GM20431 (cell line): ENCODE measurements around the gene CPNE6.

Experiments used
- in situ Hi-C: fragments of 300-500 bp; cut with MseI, MboI; formaldehyde crosslinking; loops from one replicate; pipeline ENCODE4 v1.15.0; 2020; ENCODE audit warnings: low sequenced_read_pairs; ENCODE audit not compliant: unreplicated experiment

The CPNE6 gene

GRCh38 chr14:24053548-24054323 is 17.6 kb upstream of the CPNE6 start:
- in situ Hi-C loops, result no loop called here

- in situ Hi-C loops, result no loop called here
Measured at GRCh38 chr14:24054324-24054641, 17.1 kb upstream of the CPNE6 start.

- in situ Hi-C loops, result no loop called here
Measured at GRCh38 chr14:24054646-24055045, 16.7 kb upstream of the CPNE6 start.

- in situ Hi-C loops, result no loop called here
Measured at GRCh38 chr14:24055971-24056799, 15.2 kb upstream of the CPNE6 start.

GRCh38 chr14:24056800-24057184 is 14.6 kb upstream of the CPNE6 start:
- in situ Hi-C loops, result no loop called here

- in situ Hi-C loops, result no loop called here
Measured at GRCh38 chr14:24057271-24057670, 14.1 kb upstream of the CPNE6 start.

GRCh38 chr14:24057867-24058259 is 13.5 kb upstream of the CPNE6 start:
- in situ Hi-C loops, result no loop called here

- in situ Hi-C loops, result no loop called here
Measured at GRCh38 chr14:24058260-24058950, 13.0 kb upstream of the CPNE6 start.

GRCh38 chr14:24058951-24059475 is 12.3 kb upstream of the CPNE6 start:
- in situ Hi-C loops, result no loop called here

GRCh38 chr14:24059841-24060388 is 11.4 kb upstream of the CPNE6 start:
- in situ Hi-C loops, result no loop called here

GRCh38 chr14:24060443-24060842 is 10.9 kb upstream of the CPNE6 start:
- in situ Hi-C loops, result no loop called here

GRCh38 chr14:24060984-24061913 is 10.1 kb upstream of the CPNE6 start:
- in situ Hi-C loops, result no loop called here

- in situ Hi-C loops, result no loop called here
Measured at GRCh38 chr14:24062216-24062980, 9.0 kb upstream of the CPNE6 start.

- in situ Hi-C loops, result no loop called here
Measured at GRCh38 chr14:24063263-24063836, 8.0 kb upstream of the CPNE6 start.

GRCh38 chr14:24064091-24064795 is 7.1 kb upstream of the CPNE6 start:
- in situ Hi-C loops, result no loop called here

- in situ Hi-C loops, result no loop called here
Measured at GRCh38 chr14:24064856-24065255, 6.5 kb upstream of the CPNE6 start.

GRCh38 chr14:24065408-24065807 is 6.0 kb upstream of the CPNE6 start:
- in situ Hi-C loops, result no loop called here
